Activated CD4-positive, alpha-beta T cell treated with anti-CD3 and anti-CD28 coated beads for 48 hours (primary cell): ENCODE results near the gene NPIPB2.

Experiments used
- DNase-seq: peaks from one replicate; pipeline ENCODE4 v3.0.0-alpha.2; 2020

The NPIPB2 gene

GRCh38 chr16:11896486-11897176, 45.2 kb downstream of the NPIPB2 start:
- DNase-seq = no peak

GRCh38 chr16:11893571-11893970, 48.3 kb downstream of the NPIPB2 start:
- no peak for DNase-seq

- no peak for DNase-seq
These were observed 49.1 kb downstream of the NPIPB2 start for GRCh38 chr16:11892761-11893160.

- DNase-seq = no peak
These were observed 51.4 kb downstream of the NPIPB2 start for GRCh38 chr16:11890231-11890965.

- no peak for DNase-seq
These were observed 55.0 kb downstream of the NPIPB2 start for GRCh38 chr16:11886881-11887280.

GRCh38 chr16:11884035-11884434, 57.8 kb downstream of the NPIPB2 start:
- DNase-seq = no peak

- DNase-seq = no peak
These were observed 61.8 kb downstream of the NPIPB2 start for GRCh38 chr16:11880007-11880406.

- no peak for DNase-seq
These were observed 64.5 kb downstream of the NPIPB2 start for GRCh38 chr16:11877374-11877773.
